ENCODE measurements around the gene ETS1.

The ETS1 gene

GRCh38 chr11:128625326-128625725 lies 38.0 kb upstream of the ETS1 start (continued):
- no peak for TF ChIP-seq ZBTB11 (tag by site-specific recombination; conservative IDR thresholded peaks at IDR 0.05; ENCODE audit: low read depth)

- TF ChIP-seq ZNF350 (tag by site-specific recombination; IDR thresholded peaks at IDR 0.05) (no peak), ZNF639 (tag by site-specific recombination; IDR thresholded peaks at IDR 0.05) (no peak), TRIM28 (IDR thresholded peaks at IDR 0.05; ENCODE audit: borderline replicate concordance, low read length) (no peak), ZFP41 (tag by site-specific recombination; IDR thresholded peaks at IDR 0.05; ENCODE audit: borderline replicate concordance) (no peak), ZNF610 (tag by site-specific recombination; IDR thresholded peaks at IDR 0.05; ENCODE audit: borderline replicate concordance) (no peak), ZNF391 (tag by site-specific recombination; IDR thresholded peaks at IDR 0.05; ENCODE audit: borderline replicate concordance, low read depth) (no peak), ZFP69B (tag by site-specific recombination; IDR thresholded peaks at IDR 0.05) (no peak), ZSCAN23 (tag by site-specific recombination; IDR thresholded peaks at IDR 0.05) (no peak), ZNF558 (tag by site-specific recombination; IDR thresholded peaks at IDR 0.05) (no peak), BCL6B (tag by site-specific recombination; IDR thresholded peaks at IDR 0.05) (no peak), ZNF114 (tag by site-specific recombination; IDR thresholded peaks at IDR 0.05) (no peak), ZSCAN30 (tag by site-specific recombination; IDR thresholded peaks at IDR 0.05) (no peak), ZBTB44 (tag by site-specific recombination; IDR thresholded peaks at IDR 0.05) (no peak), ZNF37A (tag by site-specific recombination; IDR thresholded peaks at IDR 0.05) (no peak), ZNF544 (tag by site-specific recombination; IDR thresholded peaks at IDR 0.05) (no peak), IKZF3 (tag by site-specific recombination; IDR thresholded peaks at IDR 0.05) (no peak), ZBTB10 (tag by site-specific recombination; IDR thresholded peaks at IDR 0.05) (no peak), PRDM6 (tag by site-specific recombination; IDR thresholded peaks at IDR 0.05) (no peak), ZBTB20 (tag by site-specific recombination; IDR thresholded peaks at IDR 0.05) (no peak)
- H3K4me1 ChIP-seq (ENCODE audit: control insufficient read depth, insufficient read depth, low read length) = no peaks in the 10 kb centered on the region
- no peaks in the 10 kb centered on the region for H3K36me3 ChIP-seq (ENCODE audit: control insufficient read depth in 2 of 2, insufficient read depth in 1 of 2, low read length in 2 of 2)
- H3K4me3 ChIP-seq (ENCODE audit: low read depth, low read length) = no peak overlapping the region
- ChIA-PET POLR2A (interaction anchor here (0.6 kb wide), 1 partner anchor 31 kb away, joined by 3 read pairs; no protein-coding TSS in a partner anchor), CTCF (interaction anchor here (0.6 to 1.7 kb wide), 4 partner anchors 12 to 580 kb away, joined by 3 to 4 read pairs (median 4); no protein-coding TSS in a partner anchor)
- H3K27ac ChIP-seq (ENCODE audit: extremely low read depth, low read depth, low read length) = no peak overlapping the region
- no peaks in the 10 kb centered on the region for H3K9me3 ChIP-seq (ENCODE audit: control insufficient read depth, insufficient read depth, low read depth, low read length)
Observed at GRCh38 chr11:128624269-128625175, 37.2 kb upstream of the ETS1 start.

Data from HEK293 (cell line).